HG03175 (cell line): ENCODE results near the gene HFM1.

ENCODE experiments used
- ATAC-seq: cut with Tn5 transposase; IDR thresholded peaks from one replicate; pipeline ENCODE4 v1.9.1; 2021; ENCODE audit warnings: mild to moderate bottlenecking, moderate library complexity; ENCODE audit not compliant: unreplicated experiment

HFM1 gene

DNA sequence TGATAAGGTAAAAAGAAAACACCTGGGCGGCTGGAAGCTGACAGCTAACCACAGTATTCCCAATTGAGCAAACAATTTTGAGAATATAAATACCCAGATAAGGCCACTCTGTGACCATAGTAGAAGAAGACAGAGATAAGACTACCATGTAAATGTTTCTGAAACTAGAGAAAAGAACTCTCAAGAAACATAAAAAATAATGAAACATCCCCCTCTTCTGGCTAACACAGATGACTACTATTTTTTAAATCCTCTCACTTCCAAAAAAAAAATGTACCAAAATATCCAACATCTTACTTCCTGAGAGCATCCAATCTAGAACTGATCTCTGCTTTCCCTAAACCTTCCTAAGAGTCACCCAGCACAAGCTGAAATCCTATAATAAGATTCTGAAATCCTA, 125.9 kb downstream of the HFM1 start:
- no peak for ATAC-seq

DNA sequence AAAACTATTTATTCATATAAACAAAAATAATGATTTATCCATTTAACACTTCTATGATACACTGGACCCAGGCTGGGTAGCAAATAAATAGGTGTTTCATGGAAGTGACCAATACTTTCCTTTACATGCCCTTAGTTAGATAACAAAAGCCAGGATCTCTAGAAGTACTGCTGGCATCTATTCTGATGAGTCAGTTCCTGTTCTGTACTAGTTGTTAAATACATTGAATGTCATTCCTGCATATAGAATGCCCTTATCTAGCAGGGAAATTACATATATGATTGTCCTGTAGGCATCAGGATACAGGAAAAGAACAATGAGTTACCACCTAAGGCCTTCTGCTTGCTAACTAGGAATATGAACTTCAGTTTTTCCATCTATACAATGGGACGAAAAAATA, 130.8 kb downstream of the HFM1 start:
- no peak for ATAC-seq

DNA sequence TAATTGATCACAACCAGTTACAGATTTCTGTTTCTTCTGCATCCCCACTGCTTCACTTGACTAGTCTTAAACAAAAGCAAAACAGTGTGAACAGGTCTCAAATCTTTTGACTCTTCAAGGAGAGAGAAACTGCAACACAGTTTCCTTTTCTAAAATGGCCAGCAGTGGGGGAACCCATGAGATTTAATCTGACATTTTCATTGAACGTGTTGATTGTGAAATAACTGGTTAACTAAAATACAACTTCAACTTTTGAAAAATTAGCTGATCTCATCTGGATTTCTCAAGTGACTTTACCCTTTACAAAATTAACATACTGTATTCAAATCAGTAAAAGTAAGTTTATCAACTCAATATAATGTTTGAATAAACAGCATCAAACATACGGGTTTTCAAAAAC, 143.0 kb downstream of the HFM1 start:
- ATAC-seq: no peak

DNA sequence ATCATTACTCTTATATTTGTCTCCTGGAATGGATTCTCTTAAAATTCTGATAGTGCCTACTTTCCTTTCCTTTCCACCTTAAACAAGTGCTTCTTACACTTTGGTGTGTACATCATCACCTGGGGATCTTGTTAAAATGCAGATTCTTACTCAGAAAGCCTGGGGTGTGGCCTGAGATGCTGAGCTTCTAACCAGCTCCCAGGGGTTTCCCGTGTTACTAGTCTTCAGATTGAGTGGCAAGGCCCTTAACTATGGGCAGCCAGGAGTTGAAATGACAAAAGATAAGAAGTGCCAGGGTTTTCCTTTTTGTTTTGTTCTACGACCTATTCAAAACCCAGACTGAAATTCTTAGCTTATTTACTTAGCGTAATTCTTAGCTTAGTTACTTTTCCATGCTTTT, 159.2 kb downstream of the HFM1 start:
- ATAC-seq: no peak

DNA sequence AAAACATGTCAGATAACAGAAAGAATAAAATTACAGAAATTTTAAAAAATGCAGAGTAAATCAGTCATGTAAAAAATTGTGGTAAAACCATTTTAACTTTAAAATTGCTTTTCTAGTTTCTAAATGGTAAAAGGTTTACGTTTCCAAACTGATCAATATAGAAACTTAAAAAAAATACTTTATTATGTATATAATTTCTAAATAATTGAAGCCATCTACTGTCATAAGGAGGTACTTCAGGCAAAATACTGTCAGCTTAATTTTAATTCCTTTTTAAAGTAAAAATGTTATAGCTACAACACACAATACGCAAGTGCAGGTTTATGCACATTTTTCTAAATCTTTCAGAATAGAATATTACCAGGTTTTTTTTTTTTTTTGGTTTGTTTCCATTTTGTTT, 159.9 kb downstream of the HFM1 start:
- no peak for ATAC-seq

DNA sequence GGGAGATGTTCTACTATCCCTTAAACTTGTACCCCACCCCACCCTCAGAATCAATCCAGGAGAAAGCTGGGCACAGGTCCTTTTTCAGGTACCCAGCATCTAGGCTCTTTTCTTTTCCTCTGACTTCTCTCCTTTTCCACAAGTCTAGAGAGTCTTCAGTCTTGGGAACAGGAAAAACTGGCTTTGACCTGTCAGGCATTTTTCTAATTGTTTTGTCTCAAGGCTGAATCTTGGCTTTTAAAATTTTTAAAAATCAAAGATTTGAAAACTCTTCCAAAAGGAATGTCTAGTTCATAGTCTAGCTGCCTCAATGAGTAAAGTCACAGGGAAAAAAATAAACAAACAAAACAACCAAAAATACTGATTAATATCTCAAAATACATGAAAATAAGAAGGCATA, 161.5 kb downstream of the HFM1 start:
- no peak for ATAC-seq

DNA sequence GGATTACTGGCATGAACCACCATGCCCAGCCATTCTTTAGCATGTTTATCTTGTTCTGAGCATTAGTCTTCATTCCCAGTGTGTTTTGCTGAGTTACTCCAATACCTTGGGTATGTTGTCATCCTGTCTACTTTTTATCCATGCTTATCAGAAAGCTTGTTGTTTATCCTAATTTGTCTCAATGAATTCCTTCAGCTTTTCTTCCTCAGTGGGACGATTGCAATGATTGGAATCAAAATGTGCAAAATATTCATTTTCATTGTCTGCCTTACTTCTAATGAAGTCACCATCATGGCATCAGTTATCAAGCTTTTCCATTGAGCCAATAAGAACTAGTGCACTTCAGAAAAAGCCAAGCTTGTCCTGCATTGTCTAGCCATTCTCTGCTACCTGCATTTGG, 170.5 kb downstream of the HFM1 start:
- no peak for ATAC-seq

DNA sequence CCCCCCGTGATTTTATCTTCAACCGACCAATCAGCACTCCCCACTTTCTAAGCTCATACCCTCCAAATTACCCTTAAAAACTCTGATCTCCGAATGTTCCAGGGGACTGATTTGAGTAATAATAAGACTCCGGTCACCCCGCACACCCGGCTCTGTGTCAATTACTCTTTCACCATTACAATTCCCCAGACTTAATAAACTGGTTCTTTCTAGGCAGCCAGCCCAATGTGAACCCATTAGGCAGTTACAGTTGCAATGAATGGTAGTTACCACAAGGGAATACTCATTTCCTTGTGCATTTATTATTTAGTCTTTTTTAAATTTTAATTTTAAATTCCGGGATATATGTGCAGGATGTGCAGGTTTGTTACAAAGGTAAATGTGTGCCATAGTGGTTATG, 177.9 kb downstream of the HFM1 start:
- no peak for ATAC-seq

DNA sequence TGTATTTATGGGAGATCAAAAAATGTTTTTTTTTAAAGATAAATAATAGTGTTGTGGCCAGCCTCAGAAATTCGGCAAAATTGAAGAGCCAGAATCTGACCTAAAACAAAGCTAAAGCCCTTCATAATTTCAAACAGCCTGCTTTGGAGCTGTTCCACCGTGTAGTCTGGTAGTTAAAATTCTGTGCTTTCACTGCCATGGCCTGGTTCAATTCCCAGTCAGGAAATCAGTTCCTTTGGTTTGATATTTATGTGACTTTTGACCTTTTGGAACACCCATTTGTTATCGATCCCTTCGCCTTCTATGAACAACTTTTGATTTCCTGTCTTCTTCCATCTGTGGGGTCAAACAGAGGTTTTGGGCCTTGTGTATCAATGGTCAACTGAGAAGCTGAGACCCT, 179.8 kb downstream of the HFM1 start:
- no peak for ATAC-seq

DNA sequence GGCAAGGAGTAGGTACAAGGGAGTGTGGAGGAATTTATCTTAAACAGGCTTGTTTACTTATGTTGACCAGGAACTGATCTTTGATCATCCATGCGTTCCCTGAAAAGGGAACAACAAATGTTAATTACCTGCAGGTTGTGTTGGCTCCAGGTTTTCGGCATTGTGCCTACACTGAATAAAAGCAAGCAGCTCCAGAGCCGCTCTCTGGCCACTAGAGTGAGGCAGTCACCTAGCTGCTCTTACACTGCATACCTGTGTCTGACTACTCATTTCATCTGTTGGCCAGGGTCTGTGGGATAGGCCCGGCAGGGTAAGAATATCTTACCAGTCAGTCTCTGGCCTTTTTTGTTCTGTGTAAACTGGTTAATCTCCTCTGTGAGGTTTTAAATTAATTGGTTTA, 183.6 kb downstream of the HFM1 start:
- ATAC-seq: no peak

DNA sequence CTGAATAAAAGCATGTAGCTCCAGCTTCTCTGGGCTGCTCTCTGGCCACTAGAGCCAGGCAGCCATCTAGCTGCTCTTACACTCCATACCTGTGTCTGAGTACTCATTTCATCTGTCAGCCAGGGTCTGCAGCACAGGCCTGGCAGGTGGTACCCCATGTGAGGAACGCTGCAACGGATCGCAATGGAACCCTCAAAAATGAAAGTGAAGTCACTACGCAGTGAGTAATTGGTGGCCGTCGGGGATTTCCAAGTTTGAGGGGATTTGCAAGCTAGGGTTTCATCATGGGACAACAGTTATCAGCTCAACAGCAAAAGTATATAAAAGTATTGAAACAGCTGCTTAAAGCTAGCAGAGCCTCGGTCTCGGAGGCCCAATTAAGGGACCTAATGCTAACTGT, 186.7 kb downstream of the HFM1 start:
- ATAC-seq: no peak
